Ectodermal cell (in vitro differentiated cells): ENCODE data around the gene INAFM1. TPM values are rescaled to one million over a fixed set of nuclear protein-coding genes. Genes with fewer than 3 reads are reported as not detected.

Source experiments
- H3K27ac ChIP-seq: 2 replicates; pipeline ENCODE4 v1.7.0; 2013; ENCODE audit warnings: mild to moderate bottlenecking, low read depth, low read length; ENCODE audit not compliant: insufficient read depth, poor library complexity, severe bottlenecking
- H3K27me3 ChIP-seq: 2 replicates; pipeline ENCODE4 v1.7.0; 2013; ENCODE audit warnings: mild to moderate bottlenecking, low read length; ENCODE audit not compliant: insufficient read depth, control insufficient read depth, poor library complexity, severe bottlenecking
- H3K36me3 ChIP-seq: one replicate; pipeline ENCODE4 v1.7.0; 2013; ENCODE audit warnings: low read length; ENCODE audit not compliant: control insufficient read depth, insufficient read depth
- H3K4me1 ChIP-seq: one replicate; pipeline ENCODE4 v1.7.0; 2013; ENCODE audit warnings: low read length; ENCODE audit not compliant: control insufficient read depth, insufficient read depth
- H3K4me3 ChIP-seq: 2 replicates; pipeline ENCODE4 v1.7.0; 2013; ENCODE audit warnings: low read depth, low read length, control low read depth; ENCODE audit not compliant: insufficient read depth
- H3K9me3 ChIP-seq: 2 replicates; pipeline ENCODE4 v1.7.0; 2013; ENCODE audit warnings: mild to moderate bottlenecking, low read length, moderate library complexity; ENCODE audit not compliant: control insufficient read depth
- WGBS, 2 experiments: methylation state at CpG; one replicate each; pipeline ENCODE4 v1.1.7; 2013; ENCODE audit warnings: missing lambda C conversion rate in 2 of 2; 5-methylcytosine and 5-hydroxymethylcytosine counted together
- polyA plus RNA-seq, 4 experiments: library from polyadenylated mRNA; stranded (reverse); fragments of 50-300 nt; gene quantifications; one replicate each; pipeline ENCODE4 v1.2.3, GENCODE V29; 2013

Gene INAFM1
- polyA plus RNA-seq (2013, experiment 1 of 4): 8.4 TPM
- polyA plus RNA-seq (2013, experiment 2 of 4): 9.1 TPM
- polyA plus RNA-seq (2013, experiment 3 of 4): 9.6 TPM
- 10.0 TPM for polyA plus RNA-seq (2013, experiment 4 of 4)

- 0 to 1% methylated on average over 69 to 71 of the region's 72 CpGs for WGBS, 2 experiments
- Histone ChIP-seq H3K27me3 (peaks cover 11% of the 10 kb centered on the region), H3K36me3 (peaks cover 6% of the 10 kb centered on the region), H3K9me3 (no peaks in the 10 kb centered on the region), H3K27ac (peak within 1 kb of the TSS; percentile 93), H3K4me1 (peaks cover 16% of the 10 kb centered on the region), H3K4me3 (peak within 1 kb of the TSS; percentile 69)
Observed at GRCh38 chr19:47274071-47274890, at the start of gene INAFM1. INAFM1 (plus strand) TSS chr19:47274885; CDS start chr19:47274920, 35 bp downstream.

- Histone ChIP-seq H3K27ac (peak overlapping the region; percentile 84), H3K4me3 (peak overlapping the region; percentile 96), H3K4me1 (peaks cover 26% of the 10 kb centered on the region), H3K9me3 (no peaks in the 10 kb centered on the region), H3K27me3 (no peaks in the 10 kb centered on the region), H3K36me3 (no peaks in the 10 kb centered on the region)
- WGBS, 2 experiments: 3% methylated on average over 59 of the region's 59 CpGs
Observed at GRCh38 chr19:47225746-47226425, 48.8 kb upstream of the INAFM1 start.

- WGBS, 2 experiments: 3% methylated on average over 56 of the region's 56 CpGs
- Histone ChIP-seq H3K27me3 (no peaks in the 10 kb centered on the region), H3K4me1 (peaks cover 25% of the 10 kb centered on the region), H3K9me3 (no peaks in the 10 kb centered on the region), H3K27ac (peak overlapping the region; percentile 84), H3K36me3 (no peaks in the 10 kb centered on the region), H3K4me3 (peak overlapping the region; percentile 96)
Observed at GRCh38 chr19:47226426-47227351, 48.0 kb upstream of the INAFM1 start.

GRCh38 chr19:47227352-47228167, 47.1 kb upstream of the INAFM1 start:
- H3K27ac ChIP-seq: peak overlapping the region; percentile 84
- 0% methylated on average over 27 of the region's 27 CpGs for WGBS, 2 experiments
- no peaks in the 10 kb centered on the region for H3K27me3 ChIP-seq
- no peaks in the 10 kb centered on the region for H3K9me3 ChIP-seq
- H3K4me3 ChIP-seq: peak overlapping the region; percentile 96
- H3K4me1 ChIP-seq: peaks cover 19% of the 10 kb centered on the region
- no peaks in the 10 kb centered on the region for H3K36me3 ChIP-seq

GRCh38 chr19:47228168-47228936, 46.3 kb upstream of the INAFM1 start:
- 1 to 2% methylated on average over 49 to 50 of the region's 50 CpGs for WGBS, 2 experiments
- H3K4me3 ChIP-seq: peak overlapping the region; percentile 96
- peaks cover 19% of the 10 kb centered on the region for H3K4me1 ChIP-seq
- no peaks in the 10 kb centered on the region for H3K27me3 ChIP-seq
- H3K36me3 ChIP-seq: no peaks in the 10 kb centered on the region
- no peaks in the 10 kb centered on the region for H3K9me3 ChIP-seq
- H3K27ac ChIP-seq: peak overlapping the region; percentile 84

GRCh38 chr19:47228937-47229675, 45.6 kb upstream of the INAFM1 start:
- Histone ChIP-seq H3K4me3 (peak overlapping the region; percentile 96), H3K9me3 (no peaks in the 10 kb centered on the region), H3K4me1 (peaks cover 19% of the 10 kb centered on the region), H3K27me3 (no peaks in the 10 kb centered on the region), H3K36me3 (no peaks in the 10 kb centered on the region), H3K27ac (no peak overlapping the region)
- 35 to 39% methylated on average over 10 of the region's 10 CpGs for WGBS, 2 experiments

GRCh38 chr19:47229676-47230053, 45.0 kb upstream of the INAFM1 start:
- no peaks in the 10 kb centered on the region for H3K36me3 ChIP-seq
- H3K4me3 ChIP-seq: peak overlapping the region; percentile 96
- H3K4me1 ChIP-seq: peaks cover 19% of the 10 kb centered on the region
- 6 to 9% methylated on average over 9 of the region's 9 CpGs for WGBS, 2 experiments
- H3K27ac ChIP-seq: no peak overlapping the region
- H3K9me3 ChIP-seq: no peaks in the 10 kb centered on the region
- no peaks in the 10 kb centered on the region for H3K27me3 ChIP-seq

- H3K27ac ChIP-seq: peak overlapping the region; percentile 26
- no peaks in the 10 kb centered on the region for H3K9me3 ChIP-seq
- peaks cover 19% of the 10 kb centered on the region for H3K4me1 ChIP-seq
- H3K36me3 ChIP-seq: no peaks in the 10 kb centered on the region
- H3K4me3 ChIP-seq: peak overlapping the region; percentile 96
- 1% methylated on average over 83 to 84 of the region's 84 CpGs for WGBS, 2 experiments
- H3K27me3 ChIP-seq: no peaks in the 10 kb centered on the region
Observed at GRCh38 chr19:47230054-47230920, 44.4 kb upstream of the INAFM1 start.
